SK-N-SH treated with all-trans-retinoic acid at 6 μM for 48 hours (cell line): ENCODE data around the gene HEYL.

Source experiments
- ATAC-seq: fragments of 200-7000 bp; cut with Tn5 transposase; 3 replicates; pipeline ENCODE4 v1.9.1; 2020; ENCODE audit warnings: mild to moderate bottlenecking, moderate library complexity
- ARNTL ChIP-seq: fragments of 450-650 bp; formaldehyde crosslinking; IDR thresholded peaks from 2 replicates; pipeline ENCODE4 v1.5.0; 2020; ENCODE audit warnings: low read depth, mild to moderate bottlenecking, moderate library complexity, borderline replicate concordance
- BACH2 ChIP-seq: fragments of 250-450 bp; sonication (Bioruptor Pico); IDR thresholded peaks from 2 replicates; pipeline ENCODE4 v1.9.0; 2021; ENCODE audit warnings: mild to moderate bottlenecking, borderline replicate concordance
- CREB5 ChIP-seq: fragments of 250-450 bp; sonication (Bioruptor Pico); IDR thresholded peaks from 2 replicates; pipeline ENCODE4 v1.5.1; 2020; ENCODE audit warnings: low read depth, mild to moderate bottlenecking, moderate library complexity
- CSDC2 ChIP-seq: fragments of 250-450 bp; sonication (Bioruptor Pico); IDR thresholded peaks from 2 replicates; pipeline ENCODE4 v1.5.0; 2020; ENCODE audit warnings: mild to moderate bottlenecking, moderate library complexity
- CSRNP3 ChIP-seq: fragments of 250-450 bp; sonication (Bioruptor Pico); IDR thresholded peaks from 2 replicates; pipeline ENCODE4 v1.5.1; 2021; ENCODE audit warnings: mild to moderate bottlenecking, moderate library complexity
- ESRRG ChIP-seq: fragments of 250-450 bp; sonication (Bioruptor Pico); IDR thresholded peaks from 2 replicates; pipeline ENCODE4 v1.6.1; 2021; ENCODE audit warnings: mild to moderate bottlenecking
- GLIS3 ChIP-seq: fragments of 250-450 bp; sonication (Bioruptor Pico); IDR thresholded peaks from 2 replicates; pipeline ENCODE4 v1.5.0; 2020; ENCODE audit warnings: mild to moderate bottlenecking, moderate library complexity
- OSR1 ChIP-seq: fragments of 250-450 bp; sonication (Bioruptor Pico); IDR thresholded peaks from 2 replicates; pipeline ENCODE4 v1.8.0; 2022; ENCODE audit warnings: moderate library complexity, mild to moderate bottlenecking, inconsistent platforms
- PATZ1 ChIP-seq: fragments of 250-450 bp; sonication (Bioruptor Pico); IDR thresholded peaks from 2 replicates; pipeline ENCODE4 v1.8.0; 2020; ENCODE audit warnings: mild to moderate bottlenecking, moderate library complexity, borderline replicate concordance
- POU6F1 ChIP-seq: fragments of 250-450 bp; sonication (Bioruptor Pico); IDR thresholded peaks from 2 replicates; pipeline ENCODE4 v1.8.0; 2021; ENCODE audit warnings: low read depth, mild to moderate bottlenecking, moderate library complexity, borderline replicate concordance
- PPARA ChIP-seq: fragments of 250-450 bp; sonication (Bioruptor Pico); IDR thresholded peaks from 2 replicates; pipeline ENCODE4 v1.5.0; 2020; ENCODE audit warnings: mild to moderate bottlenecking, borderline replicate concordance
- RARB ChIP-seq: fragments of 250-450 bp; sonication (Bioruptor Pico); IDR thresholded peaks from 2 replicates; pipeline ENCODE4 v1.8.0; 2021; ENCODE audit warnings: mild to moderate bottlenecking, moderate library complexity
- SNAI2 ChIP-seq: fragments of 250-450 bp; sonication (Bioruptor Pico); IDR thresholded peaks from 2 replicates; pipeline ENCODE4 v1.5.0; 2020; ENCODE audit warnings: mild to moderate bottlenecking, moderate library complexity
- TCF4 ChIP-seq: fragments of 250-450 bp; sonication (Bioruptor Pico); IDR thresholded peaks from 2 replicates; pipeline ENCODE4 v1.8.0; 2021; ENCODE audit warnings: mild to moderate bottlenecking, moderate library complexity, borderline replicate concordance
- TOX ChIP-seq: fragments of 250-450 bp; sonication (Bioruptor Pico); IDR thresholded peaks from 2 replicates; pipeline ENCODE4 v1.8.0; 2021; ENCODE audit warnings: mild to moderate bottlenecking, moderate library complexity, borderline replicate concordance
- TSHZ2 ChIP-seq: fragments of 250-450 bp; sonication (Bioruptor Pico); IDR thresholded peaks from 2 replicates; pipeline ENCODE4 v1.5.0; 2020; ENCODE audit warnings: mild to moderate bottlenecking, moderate library complexity
- ZC3H10 ChIP-seq: fragments of 250-450 bp; sonication (Bioruptor Pico); IDR thresholded peaks from 2 replicates; pipeline ENCODE4 v1.5.1; 2021; ENCODE audit warnings: mild to moderate bottlenecking, moderate library complexity
- ZFP3 ChIP-seq: fragments of 250-450 bp; sonication (Bioruptor Pico); IDR thresholded peaks from 2 replicates; pipeline ENCODE4 v1.5.0; 2020; ENCODE audit warnings: mild to moderate bottlenecking, moderate library complexity
- ZFP30 ChIP-seq: fragments of 450-650 bp; formaldehyde crosslinking; IDR thresholded peaks from 2 replicates; pipeline ENCODE4 v1.5.0; 2022; ENCODE audit warnings: mild to moderate bottlenecking, moderate library complexity
- ZNF565 ChIP-seq: fragments of 450-650 bp; formaldehyde crosslinking; conservative IDR thresholded peaks from 2 replicates; pipeline ENCODE4 v1.5.0; 2020; ENCODE audit warnings: low read depth, mild to moderate bottlenecking, moderate library complexity
- ZNF8 ChIP-seq: fragments of 450-650 bp; formaldehyde crosslinking; IDR thresholded peaks from 2 replicates; pipeline ENCODE4 v1.5.0; 2020; ENCODE audit warnings: mild to moderate bottlenecking, moderate library complexity

The HEYL gene

GRCh38 chr1:39683591-39684312, 44.3 kb upstream of the HEYL start:
- TF ChIP-seq CSRNP3 (CRISPR knock-in tag) (no peak), PATZ1 (CRISPR knock-in tag) (no peak), SNAI2 (CRISPR knock-in tag) (no peak), ESRRG (CRISPR knock-in tag) (no peak), ZNF565 (CRISPR knock-in tag) (no peak), OSR1 (no peak), TOX (no peak), GLIS3 (CRISPR knock-in tag) (no peak), ZFP3 (CRISPR knock-in tag) (no peak), POU6F1 (no peak)
- ATAC-seq: no peak

- no peak for ATAC-seq
- TF ChIP-seq ZFP30 (CRISPR knock-in tag): no peak
- no peak for TF ChIP-seq TCF4 (CRISPR knock-in tag)
- TF ChIP-seq TSHZ2 (CRISPR knock-in tag): no peak
- TF ChIP-seq ZC3H10 (CRISPR knock-in tag): no peak
- TF ChIP-seq ZFP3 (CRISPR knock-in tag): no peak
- no peak for TF ChIP-seq CSRNP3 (CRISPR knock-in tag)
- TF ChIP-seq, all 23 proteins: peak for 0
Measured at GRCh38 chr1:39681999-39682398, 42.6 kb upstream of the HEYL start.

- ATAC-seq: no peak
- TF ChIP-seq PPARA: no peak
- TF ChIP-seq TOX: no peak
- TF ChIP-seq RARB: no peak
- TF ChIP-seq GLIS3 (CRISPR knock-in tag): no peak
- no peak for TF ChIP-seq ARNTL
- no peak for TF ChIP-seq ZC3H10 (CRISPR knock-in tag)
- TF ChIP-seq BACH2 (CRISPR knock-in tag): no peak
- TF ChIP-seq ZFP3 (CRISPR knock-in tag): no peak
- TF ChIP-seq CSDC2 (CRISPR knock-in tag): no peak
- no peak for TF ChIP-seq PATZ1 (CRISPR knock-in tag)
- no peak for TF ChIP-seq ESRRG (CRISPR knock-in tag)
- TF ChIP-seq OSR1: no peak
- no peak for TF ChIP-seq ZFP30 (CRISPR knock-in tag)
- TF ChIP-seq ZNF8: no peak
- no peak for TF ChIP-seq TCF4 (CRISPR knock-in tag)
- TF ChIP-seq ZNF565 (CRISPR knock-in tag): no peak
- no peak for TF ChIP-seq CREB5 (CRISPR knock-in tag)
- no peak for TF ChIP-seq POU6F1
Measured at GRCh38 chr1:39681294-39681693, 41.9 kb upstream of the HEYL start.
